GM12874 (cell line): Measurements from ENCODE around the gene ACKR1.
A peak's percentile ranks its signal among the peaks of the same experiment; 100 is the strongest.

Experiments
- TF ChIP-seq, protein P1 (sequence below): IDR thresholded peaks from 2 replicates; pipeline ENCODE4 v1.5.1; 2011; ENCODE audit warnings: low read depth, mild to moderate bottlenecking, control low read depth, low read length, moderate library complexity; ENCODE audit not compliant: insufficient read depth

The ACKR1 gene

DNA sequence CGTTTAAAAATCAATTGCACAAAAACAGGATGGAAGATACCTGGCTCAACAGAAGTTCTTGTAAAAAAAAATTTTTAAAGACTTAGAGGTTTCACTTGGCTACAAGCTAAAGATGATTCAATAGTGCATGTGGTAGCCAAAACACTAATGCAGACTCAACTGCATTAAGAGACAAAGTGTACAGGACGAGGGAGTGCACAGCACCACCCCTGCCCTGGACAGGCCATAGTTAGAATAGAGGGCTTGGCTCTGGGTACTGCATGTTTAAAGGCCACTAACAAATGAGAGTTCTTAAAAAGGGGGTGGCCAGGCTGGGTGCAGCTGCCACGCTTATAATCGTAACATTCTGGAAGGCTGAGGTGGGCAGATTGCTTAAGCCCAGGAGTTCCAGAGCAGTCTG, 7.9 kb downstream of the ACKR1 start:
- TF ChIP-seq, protein P1, sequence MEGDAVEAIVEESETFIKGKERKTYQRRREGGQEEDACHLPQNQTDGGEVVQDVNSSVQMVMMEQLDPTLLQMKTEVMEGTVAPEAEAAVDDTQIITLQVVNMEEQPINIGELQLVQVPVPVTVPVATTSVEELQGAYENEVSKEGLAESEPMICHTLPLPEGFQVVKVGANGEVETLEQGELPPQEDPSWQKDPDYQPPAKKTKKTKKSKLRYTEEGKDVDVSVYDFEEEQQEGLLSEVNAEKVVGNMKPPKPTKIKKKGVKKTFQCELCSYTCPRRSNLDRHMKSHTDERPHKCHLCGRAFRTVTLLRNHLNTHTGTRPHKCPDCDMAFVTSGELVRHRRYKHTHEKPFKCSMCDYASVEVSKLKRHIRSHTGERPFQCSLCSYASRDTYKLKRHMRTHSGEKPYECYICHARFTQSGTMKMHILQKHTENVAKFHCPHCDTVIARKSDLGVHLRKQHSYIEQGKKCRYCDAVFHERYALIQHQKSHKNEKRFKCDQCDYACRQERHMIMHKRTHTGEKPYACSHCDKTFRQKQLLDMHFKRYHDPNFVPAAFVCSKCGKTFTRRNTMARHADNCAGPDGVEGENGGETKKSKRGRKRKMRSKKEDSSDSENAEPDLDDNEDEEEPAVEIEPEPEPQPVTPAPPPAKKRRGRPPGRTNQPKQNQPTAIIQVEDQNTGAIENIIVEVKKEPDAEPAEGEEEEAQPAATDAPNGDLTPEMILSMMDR: no peak

DNA sequence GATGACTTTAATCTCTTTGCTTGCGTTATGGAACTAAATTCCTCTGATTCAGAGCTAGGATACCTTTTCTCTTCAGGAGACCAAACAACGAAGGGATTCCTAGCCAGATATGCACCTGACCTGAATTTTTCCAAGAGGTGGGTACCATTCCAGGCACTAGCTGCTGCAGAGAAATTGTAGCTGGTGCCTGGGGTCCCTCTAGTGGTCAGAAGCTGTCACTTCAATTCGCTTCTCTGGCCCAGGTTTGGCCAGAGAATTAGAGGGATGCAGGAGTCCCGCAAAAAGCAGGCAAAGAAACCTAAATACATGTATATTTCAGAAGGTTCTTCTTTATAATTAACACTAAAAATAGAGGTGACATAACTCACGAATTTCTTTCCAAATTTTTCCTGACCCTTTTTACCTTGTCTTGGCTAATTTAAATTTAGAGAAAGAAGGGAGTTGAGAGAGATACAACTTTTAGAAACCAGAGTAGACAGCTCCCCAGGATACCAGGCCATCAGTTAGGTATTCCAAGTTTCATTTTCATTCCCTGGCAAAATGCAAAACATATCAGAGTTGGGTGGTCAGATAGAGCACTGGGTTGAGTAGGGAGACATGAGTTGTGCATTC, 9.6 kb downstream of the ACKR1 start:
- TF ChIP-seq, protein P1: peak; percentile 90

DNA sequence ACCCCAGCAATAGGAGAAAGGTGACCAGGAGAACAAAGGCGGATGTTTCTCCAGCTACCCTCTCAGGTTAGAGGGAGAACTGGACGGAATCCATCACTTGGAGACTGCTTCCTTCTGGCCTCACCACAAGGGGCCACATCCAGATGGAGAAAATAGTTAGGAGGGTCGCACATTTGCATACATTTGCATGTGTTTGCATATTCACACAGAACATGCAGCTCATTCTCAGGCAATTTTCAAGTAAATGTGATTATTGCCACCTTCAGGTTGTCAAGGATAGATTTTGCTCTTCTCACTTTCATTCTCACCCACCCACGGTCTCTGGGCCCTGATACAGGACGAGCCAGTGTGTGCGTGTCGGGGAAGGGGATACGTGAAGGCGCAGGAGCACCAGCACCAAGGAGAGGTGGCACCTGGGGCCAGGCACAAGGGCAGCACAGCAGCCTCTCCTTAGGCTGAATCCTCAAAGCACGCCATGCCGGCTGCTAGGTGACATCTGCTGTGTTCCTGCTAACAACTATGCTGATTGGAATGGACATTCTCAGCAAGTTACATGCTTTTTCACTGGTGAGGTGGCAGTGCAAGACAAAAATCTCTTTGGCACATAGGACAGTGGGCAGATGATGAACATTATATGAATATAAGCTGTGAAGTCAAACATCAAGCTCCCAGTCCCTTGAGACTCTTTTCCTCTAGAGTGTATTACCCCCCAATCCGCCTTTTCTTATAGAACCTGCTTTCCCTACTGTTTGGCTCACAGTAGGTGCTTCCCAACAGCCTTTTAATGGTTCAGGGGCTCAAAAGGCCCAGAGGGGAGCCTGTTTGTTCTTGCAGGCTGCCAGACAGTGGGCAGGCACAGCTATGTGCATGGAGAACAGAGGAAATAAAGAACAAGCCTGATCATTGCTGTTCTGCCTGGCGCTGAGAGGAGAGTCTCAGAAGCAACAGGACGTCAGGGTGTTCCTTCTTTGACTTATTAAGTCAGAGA, 14.3 kb downstream of the ACKR1 start:
- TF ChIP-seq, protein P1: no peak

DNA sequence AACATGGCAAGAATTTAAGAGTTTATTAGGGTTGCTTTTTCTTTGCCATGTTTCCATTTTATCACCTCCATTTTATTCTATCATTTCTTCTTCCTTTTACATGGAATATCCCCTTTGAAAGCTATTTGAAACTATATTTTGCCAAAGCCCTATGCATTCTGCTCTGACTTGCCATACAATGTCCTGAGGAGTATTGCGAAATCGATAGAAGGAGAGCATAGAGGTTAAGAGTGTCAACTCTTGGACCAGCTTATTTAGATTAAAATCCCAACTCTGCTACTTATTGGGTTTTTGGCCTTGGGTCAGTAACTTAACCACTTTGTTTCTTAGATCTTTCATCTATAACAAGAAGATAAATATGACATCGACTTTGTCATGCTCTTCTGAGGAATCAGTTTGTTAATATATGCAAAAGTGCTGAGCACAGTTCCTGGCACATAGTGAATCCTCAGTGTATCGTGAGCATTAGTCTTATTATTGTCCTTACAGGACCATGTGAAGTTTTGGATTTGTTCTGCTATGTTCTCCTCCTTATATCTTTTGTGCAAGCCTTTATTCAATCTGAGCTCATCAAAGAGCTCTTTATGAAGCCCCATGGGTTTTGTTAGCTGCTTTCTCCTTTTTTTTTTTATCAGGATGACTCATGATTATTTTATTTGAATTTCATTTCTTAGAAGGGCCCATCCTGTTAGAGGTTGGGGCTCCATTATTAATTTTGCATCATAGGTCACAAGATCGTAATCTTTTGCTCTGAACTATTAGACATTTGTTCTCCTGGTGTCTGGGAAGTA, 17.6 kb downstream of the ACKR1 start:
- TF ChIP-seq, protein P1: no peak

DNA sequence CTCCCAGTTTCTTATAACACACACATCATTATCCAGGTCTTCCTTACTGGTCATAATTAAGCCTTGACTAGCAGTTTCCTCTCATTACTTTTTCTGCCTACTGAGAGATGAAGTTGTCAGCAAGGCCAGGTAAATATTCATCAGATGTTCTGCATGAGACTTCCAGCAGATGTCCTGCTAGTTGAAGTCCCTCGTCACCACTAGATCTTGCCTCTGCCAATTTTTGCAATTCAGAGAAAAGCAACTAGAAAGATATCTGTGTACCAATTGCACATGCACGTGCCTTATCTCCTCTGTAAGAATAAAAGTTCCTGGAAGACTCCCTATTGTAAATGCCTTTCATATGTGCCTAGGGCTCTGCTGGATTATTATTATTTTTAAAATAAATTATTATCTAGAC, 18.3 kb downstream of the ACKR1 start:
- TF ChIP-seq, protein P1: no peak

DNA sequence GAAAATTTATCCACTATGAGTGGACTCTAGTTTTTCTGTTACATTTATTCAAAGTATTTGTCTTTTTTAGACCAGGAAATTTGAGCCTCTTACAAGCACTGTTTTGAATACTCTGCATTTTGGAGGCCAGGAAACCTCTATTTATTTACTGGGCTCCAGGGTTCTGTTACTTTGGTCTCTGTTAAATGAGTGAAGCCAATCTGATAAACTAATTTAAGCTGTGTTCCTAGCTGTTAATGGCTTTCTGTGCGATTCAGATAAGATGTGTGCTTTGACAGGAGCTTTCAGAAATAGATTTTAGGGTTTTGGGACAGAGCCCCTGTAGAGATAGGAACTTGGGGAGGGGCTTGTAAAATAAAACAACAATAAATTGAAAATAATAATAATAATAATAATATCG, 23.9 kb downstream of the ACKR1 start:
- TF ChIP-seq, protein P1: no peak

DNA sequence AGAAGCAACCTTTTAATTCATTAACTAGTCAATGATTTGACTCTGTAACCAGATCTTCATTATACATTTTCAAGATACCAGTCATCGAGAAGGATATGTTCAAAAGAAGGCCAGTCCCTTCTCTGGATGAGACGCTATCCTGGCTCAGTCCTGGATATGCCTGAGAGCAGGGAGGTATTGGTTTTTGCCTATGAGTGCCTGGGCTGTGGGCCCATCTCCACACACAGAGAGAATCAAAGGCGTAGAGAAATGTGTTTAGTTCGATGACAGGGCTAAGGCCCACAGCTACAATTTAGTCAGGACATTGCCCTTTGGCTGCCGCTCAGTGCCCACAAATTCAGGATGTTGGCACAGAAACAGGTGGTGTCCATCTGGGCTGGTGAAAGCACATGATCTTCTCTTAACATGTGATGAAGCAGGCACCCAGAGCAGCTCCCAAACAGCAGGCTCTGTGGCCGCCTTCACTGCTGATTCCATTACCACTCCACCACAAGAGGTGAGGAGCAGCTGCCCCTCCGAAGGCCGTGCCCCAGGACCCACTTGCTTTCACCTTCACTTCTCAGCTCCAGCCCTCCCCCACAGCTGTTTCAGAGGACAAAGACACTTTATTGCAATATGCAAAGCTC, 24.7 kb downstream of the ACKR1 start:
- TF ChIP-seq, protein P1: no peak
